GM06990 (cell line): Measurements from ENCODE around the gene SLC12A9.

Experiments
- DNase-seq: peaks from one replicate; pipeline ENCODE4 v3.0.0-alpha.2; 2011; ENCODE audit not compliant: insufficient read length; ENCODE audit errors: extremely low read depth
- H3K27me3 ChIP-seq: replicated peaks from 2 replicates; pipeline ENCODE4 v1.6.0; 2011; ENCODE audit warnings: low read length; ENCODE audit not compliant: control insufficient read depth, insufficient read depth
- H3K36me3 ChIP-seq: 2 replicates; pipeline ENCODE4 v1.5.1; 2011; ENCODE audit warnings: low read length; ENCODE audit not compliant: control insufficient read depth, insufficient read depth
- H3K4me3 ChIP-seq: replicated peaks from 2 replicates; pipeline ENCODE4 v1.5.1; 2011; ENCODE audit warnings: low read depth, mild to moderate bottlenecking, control low read depth, low read length
- CTCF ChIP-seq: IDR thresholded peaks from 2 replicates; pipeline ENCODE4 v1.5.1; 2011; ENCODE audit warnings: low read length, control low read depth, mild to moderate bottlenecking, inconsistent platforms; ENCODE audit not compliant: insufficient read depth, poor library complexity, severe bottlenecking

Gene SLC12A9

DNA sequence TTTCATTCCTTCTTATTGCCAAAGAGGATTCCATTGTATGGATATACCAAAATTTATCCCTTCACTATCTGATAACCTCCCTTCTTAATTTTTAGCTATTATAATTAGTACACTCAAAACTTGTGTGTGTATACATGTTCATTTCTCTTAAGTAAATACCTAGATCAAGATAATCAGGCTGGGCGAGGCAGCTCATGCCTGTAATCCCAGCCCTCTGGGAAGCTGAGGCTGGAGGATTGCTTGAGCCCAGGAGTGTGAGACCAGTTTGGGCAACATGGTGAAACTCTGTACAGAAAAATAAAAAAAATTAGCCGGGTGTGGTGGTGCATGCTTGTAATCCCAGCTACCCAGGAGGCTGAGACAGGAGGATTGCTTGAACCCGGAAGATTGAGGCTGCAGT is 59.0 kb downstream of the SLC12A9 start:
- no peak for TF ChIP-seq CTCF
- no peak for DNase-seq
- no peaks in the 10 kb centered on the region for H3K27me3 ChIP-seq
- H3K4me3 ChIP-seq = no peak overlapping the region
- H3K36me3 ChIP-seq = no peaks in the 10 kb centered on the region

GRCh38 chr7:100914208-100914878 is 61.8 kb downstream of the SLC12A9 start:
- no peaks in the 10 kb centered on the region for H3K27me3 ChIP-seq
- H3K4me3 ChIP-seq = no peak overlapping the region
- DNase-seq = no peak
- no peaks in the 10 kb centered on the region for H3K36me3 ChIP-seq
- no peak for TF ChIP-seq CTCF

- H3K36me3 ChIP-seq = no peaks in the 10 kb centered on the region
- no peak overlapping the region for H3K4me3 ChIP-seq
- H3K27me3 ChIP-seq = no peaks in the 10 kb centered on the region
- DNase-seq = no peak
- no peak for TF ChIP-seq CTCF
These were observed 62.5 kb downstream of the SLC12A9 start for GRCh38 chr7:100914879-100915447.
